Inflammatory macrophage (primary cell): ENCODE measurements around the gene PAPOLG.
"Not testable (repeated sequence)": the region's sequence is repeated elsewhere in the genome, so short reads cannot be mapped to it uniquely, and the experiment has no call there.

Source experiments
- DNase-seq, 2 donors: peaks; one replicate each; pipeline ENCODE4 v3.0.0-alpha.2; 2020 to 2022

The PAPOLG gene

GRCh38 chr2:60823694-60824305 lies 67.7 kb downstream of the PAPOLG start:
- DNase-seq: no peak

DNA sequence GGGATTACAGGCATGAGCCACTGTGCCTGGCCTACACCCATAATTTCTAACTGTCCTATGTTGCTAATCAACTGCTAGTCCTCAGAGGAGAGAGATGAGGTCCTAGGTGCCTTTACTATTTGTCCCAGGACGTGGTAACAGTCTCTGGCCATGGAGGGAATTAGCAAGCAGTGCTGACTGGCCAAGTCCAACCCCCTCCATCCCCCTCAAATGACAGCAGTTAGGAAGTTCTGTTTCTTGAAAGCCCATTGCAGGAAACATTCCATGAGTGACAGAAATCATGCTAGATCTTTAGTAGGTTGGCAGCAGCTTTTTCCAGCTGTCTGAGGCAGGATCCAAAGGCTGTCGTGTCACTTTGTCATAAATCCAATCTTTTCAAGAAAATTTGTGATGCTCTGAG lies 69.6 kb downstream of the PAPOLG start:
- peak in 1 of 2 donors; percentile 34 for DNase-seq

- peak in 1 of 2 donors; percentile 63 for DNase-seq
Measured at GRCh38 chr2:60826111-60826510, 70.0 kb downstream of the PAPOLG start.

DNA sequence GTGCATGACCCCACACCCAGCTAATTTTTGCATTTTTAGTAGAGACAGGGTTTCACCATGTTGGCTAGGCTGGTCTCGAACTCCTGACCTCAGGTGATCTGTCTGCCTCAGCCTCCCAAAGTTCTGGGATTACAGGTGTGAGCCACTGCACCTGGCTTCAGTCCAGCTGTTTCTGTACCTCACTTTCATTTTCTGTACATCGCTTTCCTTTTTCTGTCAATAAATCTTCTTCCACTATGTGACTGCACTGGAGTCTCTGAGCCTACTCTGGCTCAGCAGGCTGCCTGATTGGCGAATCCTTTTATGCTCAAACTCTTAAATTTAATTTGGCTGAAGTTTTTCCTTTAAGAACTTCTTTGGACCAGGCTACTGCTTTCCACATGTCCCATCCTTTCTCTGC lies 70.8 kb downstream of the PAPOLG start:
- DNase-seq: not testable (repeated sequence)

- no peak for DNase-seq
Measured at GRCh38 chr2:60827369-60827768, 71.3 kb downstream of the PAPOLG start.

- DNase-seq: no peak
Measured at GRCh38 chr2:60830991-60831390, 74.9 kb downstream of the PAPOLG start.

DNA sequence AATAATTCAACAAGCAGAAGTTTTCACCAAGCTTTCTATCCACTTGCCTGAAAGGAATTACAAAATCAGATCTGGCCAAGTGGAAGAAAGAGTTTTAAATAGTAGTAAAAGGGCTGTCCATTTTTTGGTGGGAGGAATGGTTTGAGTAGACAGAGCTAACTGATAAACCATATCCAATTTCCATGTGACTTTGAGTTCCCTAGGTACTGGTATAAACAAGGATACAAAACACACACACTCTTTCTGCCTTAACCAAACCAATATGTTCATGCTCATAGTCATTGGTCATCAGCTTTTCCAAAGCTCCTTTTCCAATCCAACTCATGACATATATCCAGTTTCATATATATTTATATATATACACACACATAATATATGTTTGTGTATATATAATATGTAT lies 75.9 kb downstream of the PAPOLG start:
- DNase-seq: no peak

GRCh38 chr2:60832621-60833020 lies 76.6 kb downstream of the PAPOLG start:
- DNase-seq: no peak

DNA sequence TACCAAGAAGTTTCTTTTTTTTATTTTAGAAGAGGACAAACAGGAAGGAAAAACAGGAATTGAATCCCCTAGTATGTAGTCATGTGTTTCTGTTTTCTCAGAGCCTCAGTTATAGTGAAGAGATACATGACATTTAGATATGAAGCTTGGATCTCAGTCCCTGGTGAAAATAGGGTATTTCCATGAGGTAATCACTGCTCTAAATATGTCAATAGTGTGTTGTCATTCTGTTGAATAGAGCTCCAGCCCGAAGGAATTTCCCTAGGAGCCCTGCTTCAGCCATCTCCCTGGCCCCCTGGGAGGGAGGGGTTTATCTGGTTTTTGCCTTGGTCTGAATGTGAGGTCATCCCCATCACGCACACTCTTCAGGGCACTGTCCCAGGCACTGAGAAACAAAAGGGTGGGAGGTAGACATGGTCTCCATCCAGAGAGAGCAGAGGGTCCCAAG lies 78.2 kb downstream of the PAPOLG start:
- DNase-seq: peak; percentile 55 to 77

GRCh38 chr2:60836491-60836890 lies 80.4 kb downstream of the PAPOLG start:
- peak; percentile 50 to 59 for DNase-seq

- peak in 1 of 2 donors; percentile 21 for DNase-seq
Measured at GRCh38 chr2:60837123-60837522, 81.1 kb downstream of the PAPOLG start.

DNA sequence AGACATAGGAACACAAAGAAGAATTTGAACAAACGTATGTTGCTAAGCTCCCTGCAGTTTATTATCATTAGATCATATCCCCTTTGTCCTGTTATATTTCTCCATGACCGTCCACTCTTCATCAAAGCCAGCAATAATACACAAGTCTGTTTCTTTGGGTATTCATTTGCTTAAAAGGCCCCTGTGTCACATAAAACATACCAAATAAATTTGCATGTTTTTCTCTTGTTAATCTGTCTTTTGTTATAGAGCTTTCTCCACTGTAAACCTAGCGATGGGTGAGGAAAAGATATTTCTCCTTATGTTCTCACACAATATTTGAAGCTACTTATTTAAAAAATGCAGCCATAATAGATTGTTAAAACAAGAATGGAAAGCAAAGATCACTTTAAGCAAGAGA lies 82.4 kb downstream of the PAPOLG start:
- no peak for DNase-seq

DNA sequence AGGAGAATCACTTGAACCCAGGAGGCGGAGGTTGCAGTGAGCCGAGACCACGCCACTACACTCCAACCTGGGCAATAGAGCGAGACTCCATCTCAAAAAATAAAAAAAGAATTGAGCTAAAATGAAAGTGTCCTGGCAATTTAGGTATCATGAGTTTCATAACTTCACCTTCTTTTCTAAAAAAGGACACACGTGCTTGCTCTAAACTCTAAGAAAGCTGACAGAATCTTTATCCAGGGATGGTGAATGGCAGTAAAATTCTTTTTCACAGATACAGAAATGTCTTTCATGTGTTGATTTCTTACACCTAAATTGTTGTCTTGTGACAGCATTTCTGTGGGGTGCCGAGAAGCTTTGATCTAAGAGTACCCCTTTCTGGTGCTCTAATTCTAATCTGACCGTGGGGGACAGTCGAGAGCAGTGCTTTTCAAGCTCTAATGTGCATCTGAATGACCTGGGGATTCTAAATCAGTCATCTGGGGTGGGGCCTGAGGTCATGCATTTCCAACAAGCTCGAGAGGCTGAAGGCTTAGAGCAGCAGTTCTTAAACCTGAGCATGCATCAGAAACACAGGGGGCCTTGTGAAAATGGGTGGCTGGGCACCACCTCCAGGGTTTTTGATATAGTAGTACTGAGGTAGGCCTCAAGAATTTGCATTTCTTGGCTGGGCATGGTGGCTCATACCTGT lies 83.2 kb downstream of the PAPOLG start:
- DNase-seq: no peak

DNA sequence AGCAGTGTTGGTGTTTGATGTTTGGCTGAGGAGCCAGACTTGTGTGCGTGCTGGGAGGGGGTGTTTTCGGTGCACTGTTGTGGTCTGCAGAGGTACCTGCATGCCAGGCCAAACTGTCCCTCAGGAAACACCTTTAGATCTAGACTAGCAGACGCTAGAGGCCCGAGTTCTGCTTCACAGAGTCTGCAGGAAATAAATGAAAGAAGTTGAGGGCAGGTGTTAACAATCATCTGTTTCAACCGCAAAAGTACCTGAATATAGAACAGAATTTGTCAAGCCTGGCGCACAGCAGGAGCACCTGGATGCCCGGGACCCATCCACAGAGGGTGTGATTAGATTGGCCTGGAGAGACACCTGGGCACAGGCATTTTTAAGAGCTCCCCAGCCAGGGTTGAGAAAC lies 84.8 kb downstream of the PAPOLG start:
- DNase-seq: no peak

- no peak for DNase-seq
Measured at GRCh38 chr2:60843006-60843405, 86.9 kb downstream of the PAPOLG start.

DNA sequence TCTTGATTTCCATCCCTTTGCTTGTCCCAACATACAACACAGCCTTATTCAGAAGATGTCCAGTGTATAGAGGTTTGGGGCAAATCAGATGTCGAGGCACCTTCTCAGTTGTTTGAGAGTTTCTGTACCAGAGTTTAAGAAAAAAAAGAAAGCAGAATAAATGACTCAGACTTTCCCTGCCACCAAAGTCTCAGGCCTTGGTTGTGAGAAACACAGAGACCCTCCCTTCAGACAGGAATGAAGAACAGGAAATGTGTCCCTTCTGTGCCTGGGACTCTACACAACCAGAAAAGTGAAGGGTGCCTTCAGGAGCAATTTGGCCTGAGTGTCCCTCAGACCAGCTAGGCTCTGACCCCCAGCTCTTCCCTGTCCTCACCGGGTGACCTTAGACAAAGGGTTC lies 88.0 kb downstream of the PAPOLG start:
- no peak for DNase-seq

DNA sequence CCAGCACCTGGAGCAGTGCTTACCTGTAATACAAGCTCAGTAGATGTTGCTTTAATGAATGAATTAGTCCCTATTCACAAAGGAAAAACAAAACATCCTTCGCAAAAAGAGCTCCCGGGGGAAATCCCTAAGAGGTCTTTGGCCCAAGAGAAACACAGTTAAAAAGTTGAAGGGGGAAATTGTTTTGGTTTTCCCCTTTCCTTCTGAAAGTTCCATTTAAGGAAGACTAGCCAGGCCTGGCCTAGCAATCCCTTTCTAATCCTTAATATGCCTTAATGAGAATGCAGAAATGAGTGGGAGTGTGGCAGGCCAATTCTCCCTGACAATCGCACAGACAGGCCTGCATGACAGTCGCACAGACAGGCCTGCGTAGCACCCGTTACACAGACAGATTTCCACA lies 91.8 kb downstream of the PAPOLG start:
- no peak for DNase-seq
